Endothelial cell of umbilical vein (primary cell): ENCODE results near the gene PLP2. TPM values are rescaled to one million over a fixed set of nuclear protein-coding genes. Genes with fewer than 3 reads are reported as not detected.

Source experiments
- BruUV-seq: library from RNA; stranded (reverse); fragments of 400-500 nt; replicated peaks from 2 replicates; lab custom pipeline; 2021; lab: Mats Ljungman, UMichigan
- CTCF ChIA-PET: fragments of 300-600, 350-600 bp; sonication (Branson Sonifier 250); formaldehyde crosslinking; loops from one replicate; lab custom pipeline; 2021; ENCODE audit warnings: antibody characterized with exemption, inconsistent platforms; lab: Charles Lee
- POLR2A ChIA-PET: fragments of 300-600, 350-600 bp; sonication (Branson Sonifier 250); formaldehyde crosslinking; loops from one replicate; lab custom pipeline; 2021; ENCODE audit warnings: antibody characterized with exemption, inconsistent platforms; lab: Charles Lee
- DNase-seq: peaks from one replicate; pipeline ENCODE4 v3.0.0-alpha.2; 2011; ENCODE audit warnings: low read depth, low spot score
- FAIRE-seq: peaks from 2 replicates; lab custom pipeline; 2011; peaks lifted over from hg19 to GRCh38; lab: Jason Lieb, UNC
- H2AFZ ChIP-seq: 2 replicates; pipeline ENCODE4 v1.6.0; 2012; ENCODE audit warnings: low read depth, low read length, control low read depth, inconsistent platforms
- H3K27ac ChIP-seq: 2 replicates; pipeline ENCODE4 v1.5.1; 2011; ENCODE audit warnings: low read depth, mild to moderate bottlenecking, control low read depth, low read length, moderate library complexity; ENCODE audit not compliant: insufficient read depth
- H3K27me3 ChIP-seq, 2 experiments: 2 replicates each; pipeline versions ENCODE4 v1.6.0 to v1.6.1; 2011; ENCODE audit warnings: low read length in 2 of 2, mixed read lengths in 1 of 2; ENCODE audit not compliant: control insufficient read depth in 2 of 2, insufficient read depth in 2 of 2
- H3K36me3 ChIP-seq, 2 experiments: 2 replicates in 1 of 2; 3 replicates in 1 of 2; pipeline ENCODE4 v1.5.1; 2011; ENCODE audit warnings: low read length in 2 of 2, mild to moderate bottlenecking in 1 of 2, moderate library complexity in 1 of 2; ENCODE audit not compliant: control insufficient read depth in 2 of 2, insufficient read depth in 2 of 2; ENCODE audit errors: extremely low read depth in 1 of 2
- H3K4me1 ChIP-seq: 3 replicates; pipeline ENCODE4 v1.5.1; 2011; ENCODE audit warnings: mild to moderate bottlenecking, low read length; ENCODE audit not compliant: control insufficient read depth, insufficient read depth; ENCODE audit errors: extremely low read depth
- H3K4me2 ChIP-seq: 2 replicates; pipeline ENCODE4 v1.6.1; 2011; ENCODE audit warnings: low read length, control low read depth, mixed read lengths; ENCODE audit not compliant: insufficient read depth
- H3K4me3 ChIP-seq, 3 experiments: fragments of 200-600 bp in 1 of 3; sonication (generic), shearing (Covaris generic) in 1 of 3; replicated peaks in 1 of 3; 2 replicates each; pipeline ENCODE4 v1.5.1; 2011 to 2016; ENCODE audit warnings: control low read depth in 3 of 3, low read length in 3 of 3, mild to moderate bottlenecking in 2 of 3, inconsistent platforms in 1 of 3, low read depth in 1 of 3, moderate library complexity in 1 of 3; ENCODE audit not compliant: insufficient read depth in 1 of 3
- H3K79me2 ChIP-seq: 2 replicates; pipeline ENCODE4 v1.6.0; 2012; ENCODE audit warnings: low read length, inconsistent platforms; ENCODE audit not compliant: control insufficient read depth, insufficient read depth
- H3K9ac ChIP-seq: replicated peaks from 2 replicates; pipeline ENCODE3; 2011; ENCODE audit warnings: low read length, control low read depth; ENCODE audit not compliant: insufficient read depth; ENCODE audit errors: extremely low read depth
- H3K9me1 ChIP-seq: replicated peaks from 3 replicates; pipeline ENCODE4 v1.6.0; 2011; ENCODE audit warnings: mild to moderate bottlenecking, low read length; ENCODE audit not compliant: control insufficient read depth, insufficient read depth; ENCODE audit errors: extremely low read depth
- H3K9me3 ChIP-seq: replicated peaks from 2 replicates; pipeline ENCODE4 v1.5.1; 2012; ENCODE audit warnings: low read length, inconsistent platforms; ENCODE audit not compliant: control insufficient read depth, insufficient read depth
- H4K20me1 ChIP-seq: replicated peaks from 2 replicates; pipeline ENCODE3; 2011; ENCODE audit warnings: mild to moderate bottlenecking, low read length; ENCODE audit not compliant: control insufficient read depth, insufficient read depth; ENCODE audit errors: extremely low read depth
- EZH2 ChIP-seq: IDR thresholded peaks from 2 replicates; pipeline ENCODE4 v1.6.1; 2012; ENCODE audit warnings: borderline replicate concordance, low read depth, mild to moderate bottlenecking, moderate library complexity, low read length, inconsistent platforms; ENCODE audit not compliant: severe bottlenecking
- FOS ChIP-seq: IDR thresholded peaks from 2 replicates; pipeline ENCODE4 v1.6.1; 2011; ENCODE audit warnings: mild to moderate bottlenecking, low read length, moderate library complexity, borderline replicate concordance; ENCODE audit not compliant: insufficient read depth
- GATA2 ChIP-seq: IDR thresholded peaks from 2 replicates; pipeline ENCODE4 v1.7.0; 2011; ENCODE audit warnings: low read depth, mild to moderate bottlenecking, moderate library complexity, mixed read lengths, low read length; ENCODE audit not compliant: insufficient read length, insufficient read depth
- JUN ChIP-seq: IDR thresholded peaks from 2 replicates; pipeline ENCODE4 v1.6.1; 2011; ENCODE audit warnings: borderline replicate concordance, low read depth; ENCODE audit not compliant: insufficient read length, insufficient read depth
- MYC ChIP-seq: IDR thresholded peaks from one replicate; pipeline ENCODE4 v1.6.1; 2011; ENCODE audit warnings: mild to moderate bottlenecking, low read depth, low read length
- POLR2A ChIP-seq: IDR thresholded peaks from 2 replicates; pipeline ENCODE4 v1.6.1; 2012; ENCODE audit warnings: low read depth, mild to moderate bottlenecking, control low read depth, low read length
- POLR2AphosphoS5 ChIP-seq: IDR thresholded peaks from 2 replicates; pipeline ENCODE4 v1.6.1; 2012; ENCODE audit warnings: low read depth, mild to moderate bottlenecking, control low read depth, low read length, moderate library complexity; ENCODE audit not compliant: insufficient read depth
- dilution Hi-C: fragments of 300-500 bp; cut with MboI; formaldehyde crosslinking; loops from one replicate; pipeline ENCODE4 v1.15.0; 2019; ENCODE audit warnings: low sequenced_read_pairs; ENCODE audit not compliant: extremely low pct_ligation_motif_present
- intact Hi-C: fragments of 100-400 bp; cut with micrococcal nuclease; formaldehyde crosslinking; loops from one replicate; pipeline ENCODE4 v1.10.0; 2022
- polyA plus RNA-seq, 4 experiments: library from polyadenylated mRNA; depleted of rRNA in 3 of 4; stranded (reverse) in 3 of 4; unstranded in 1 of 4; fragments of >200 nt; gene quantifications; 2 replicates each; pipeline versions ENCODE4 v1.2.1 to v1.2.3, GENCODE V29; 2011 to 2012; ENCODE audit warnings: missing spikeins in 1 of 4
- total RNA-seq: library from RNA; stranded (reverse); gene quantifications from 2 replicates; pipeline ENCODE4 v1.2.3, GENCODE V29; 2021
- TF ChIP-seq, protein P1 (sequence below): IDR thresholded peaks from 2 replicates; pipeline ENCODE4 v1.6.1; 2011; ENCODE audit not compliant: insufficient read depth, insufficient read length
- TF ChIP-seq, protein P2 (sequence below), 2 donors: IDR thresholded peaks; 1 replicate in 1 of 2; 2 replicates in 1 of 2; pipeline ENCODE4 v1.5.1; 2011; ENCODE audit warnings: low read length in 2 of 2, mild to moderate bottlenecking in 2 of 2, moderate library complexity in 2 of 2, control low read depth in 1 of 2, inconsistent platforms in 1 of 2, low read depth in 1 of 2; ENCODE audit not compliant: insufficient read depth in 1 of 2; ENCODE audit errors: extremely low read depth in 1 of 2

PLP2 gene
- total and polyA plus RNA-seq, 2 donors (not counting 3 experiments of a cell fraction or from before 2014, with no cell fraction given), result 153 to 277 TPM

DNA sequence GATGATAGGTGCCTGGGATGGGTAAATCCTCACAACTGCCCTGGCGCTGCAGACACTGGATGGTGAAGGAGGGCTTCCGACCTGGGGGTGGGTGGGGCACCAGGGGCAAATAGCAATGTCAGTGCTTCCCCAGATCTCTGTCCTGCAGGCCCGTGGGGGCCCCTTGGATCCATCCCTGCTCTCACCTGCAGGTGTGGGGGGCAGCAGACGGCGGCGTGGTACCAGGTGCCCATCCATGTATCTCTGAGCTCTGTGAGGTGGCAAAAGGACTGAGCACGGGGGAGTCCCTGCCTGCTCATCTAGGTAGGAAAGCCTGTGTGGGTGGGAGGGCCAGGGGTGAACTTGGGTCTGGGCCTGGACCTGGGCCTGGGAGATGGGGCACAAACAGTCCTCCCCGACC is 34.8 kb downstream of the PLP2 start:
- no peak overlapping the region for H3K4me3 ChIP-seq
- POLR2A ChIA-PET, result no interaction called here
- no peak overlapping the region for H3K4me2 ChIP-seq
- no peaks in the 10 kb centered on the region for H4K20me1 ChIP-seq
- H3K79me2 ChIP-seq, result no peaks in the 10 kb centered on the region
- CTCF ChIA-PET, result no interaction called here
- DNase-seq, result no peak
- H3K9me1 ChIP-seq, result no peaks in the 10 kb centered on the region
- TF ChIP-seq FOS, result no peak
- TF ChIP-seq JUN, result no peak
- TF ChIP-seq, protein P1, sequence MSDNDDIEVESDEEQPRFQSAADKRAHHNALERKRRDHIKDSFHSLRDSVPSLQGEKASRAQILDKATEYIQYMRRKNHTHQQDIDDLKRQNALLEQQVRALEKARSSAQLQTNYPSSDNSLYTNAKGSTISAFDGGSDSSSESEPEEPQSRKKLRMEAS, result no peak
- no peak for TF ChIP-seq GATA2
- no peak for TF ChIP-seq POLR2AphosphoS5
- no peaks in the 10 kb centered on the region for H3K4me1 ChIP-seq
- no peak overlapping the region for H3K27ac ChIP-seq
- no peak for FAIRE-seq
- no TSS peak for BruUV-seq
- intact Hi-C loops (no loop called here), dilution Hi-C loops (no loop called here)
- H3K27me3 ChIP-seq, result peaks cover 0 to 2% of the 10 kb centered on the region in 2 experiments
- H3K9me3 ChIP-seq, result no peaks in the 10 kb centered on the region
- H2AFZ ChIP-seq, result no peak overlapping the region
- no peaks in the 10 kb centered on the region for H3K36me3 ChIP-seq
- H3K9ac ChIP-seq, result no peak overlapping the region

DNA sequence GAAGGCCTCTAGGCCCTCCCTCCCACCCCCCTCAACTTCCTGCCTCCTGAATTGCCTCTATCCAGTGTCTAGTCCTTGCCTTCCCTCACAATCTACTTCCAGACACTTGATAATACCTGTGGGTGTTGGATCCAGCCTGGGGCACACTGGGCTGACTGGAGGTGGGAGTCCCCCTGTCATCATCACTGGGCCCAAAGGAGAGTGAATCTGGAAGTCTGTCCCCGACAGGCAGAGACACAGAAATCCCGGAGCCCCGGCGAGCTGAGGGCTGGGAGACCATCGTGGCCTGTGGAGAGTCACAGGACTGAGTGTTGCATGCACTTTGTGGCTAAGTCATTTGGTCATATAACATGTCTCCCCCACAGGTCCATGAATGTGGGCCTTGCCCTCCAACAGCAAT is 36.7 kb downstream of the PLP2 start:
- FAIRE-seq (no peak), DNase-seq (no peak)
- Histone ChIP-seq H3K27ac (no peak overlapping the region), H4K20me1 (no peaks in the 10 kb centered on the region), H3K36me3 (no peaks in the 10 kb centered on the region), H3K27me3 (no peaks in the 10 kb centered on the region), H3K9me3 (no peaks in the 10 kb centered on the region), H3K79me2 (no peaks in the 10 kb centered on the region), H2AFZ (no peak overlapping the region), H3K4me1 (no peaks in the 10 kb centered on the region), H3K9me1 (no peaks in the 10 kb centered on the region), H3K4me2 (no peak overlapping the region), H3K4me3 (no peak overlapping the region), H3K9ac (no peak overlapping the region)
- no TSS peak for BruUV-seq
- CTCF ChIA-PET, result interaction anchor here (1.2 kb wide), 1 partner anchor 16 kb away, joined by 4 read pairs; no protein-coding TSS in a partner anchor
- dilution Hi-C loops, result no loop called here
- TF ChIP-seq EZH2 (no peak), GATA2 (no peak), FOS (no peak), POLR2AphosphoS5 (no peak), JUN (no peak), POLR2A (no peak), MYC (no peak)
- TF ChIP-seq, protein P2, sequence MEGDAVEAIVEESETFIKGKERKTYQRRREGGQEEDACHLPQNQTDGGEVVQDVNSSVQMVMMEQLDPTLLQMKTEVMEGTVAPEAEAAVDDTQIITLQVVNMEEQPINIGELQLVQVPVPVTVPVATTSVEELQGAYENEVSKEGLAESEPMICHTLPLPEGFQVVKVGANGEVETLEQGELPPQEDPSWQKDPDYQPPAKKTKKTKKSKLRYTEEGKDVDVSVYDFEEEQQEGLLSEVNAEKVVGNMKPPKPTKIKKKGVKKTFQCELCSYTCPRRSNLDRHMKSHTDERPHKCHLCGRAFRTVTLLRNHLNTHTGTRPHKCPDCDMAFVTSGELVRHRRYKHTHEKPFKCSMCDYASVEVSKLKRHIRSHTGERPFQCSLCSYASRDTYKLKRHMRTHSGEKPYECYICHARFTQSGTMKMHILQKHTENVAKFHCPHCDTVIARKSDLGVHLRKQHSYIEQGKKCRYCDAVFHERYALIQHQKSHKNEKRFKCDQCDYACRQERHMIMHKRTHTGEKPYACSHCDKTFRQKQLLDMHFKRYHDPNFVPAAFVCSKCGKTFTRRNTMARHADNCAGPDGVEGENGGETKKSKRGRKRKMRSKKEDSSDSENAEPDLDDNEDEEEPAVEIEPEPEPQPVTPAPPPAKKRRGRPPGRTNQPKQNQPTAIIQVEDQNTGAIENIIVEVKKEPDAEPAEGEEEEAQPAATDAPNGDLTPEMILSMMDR (IDR thresholded peaks at IDR 0.05; ENCODE audit: extremely low read depth in 1 of 2, insufficient read depth in 1 of 2, low read depth in 1 of 2, low read length in 2 of 2), result no peak
- TF ChIP-seq, protein P1, result no peak
- POLR2A ChIA-PET, result no interaction called here
- intact Hi-C loops, result no loop called here
